Measurements from ENCODE around the gene EMX1. TPM values are rescaled to one million over a fixed set of nuclear protein-coding genes. Genes with fewer than 3 reads are reported as not detected.
"Not testable (repeated sequence)": the region's sequence is repeated elsewhere in the genome, so short reads cannot be mapped to it uniquely, and the experiment has no call there.

The EMX1 gene
- total RNA-seq, 1 donor from 2014 or later = not detected

- H3K4me1 ChIP-seq = no peaks in the 10 kb centered on the region
- no peak overlapping the region for H3K4me3 ChIP-seq
- TF ChIP-seq CTCF (IDR thresholded peaks at IDR 0.05) = no peak
- DNase-seq (ENCODE audit: low spot score in 2 of 2) = no peak
- intact Hi-C loops (cut with DNase I) = no loop called here
- H3K27ac ChIP-seq = no peak overlapping the region
- no peaks in the 10 kb centered on the region for H3K27me3 ChIP-seq
- H3K36me3 ChIP-seq = no peaks in the 10 kb centered on the region
- H3K9me3 ChIP-seq = no peaks in the 10 kb centered on the region
Measured at GRCh38 chr2:72901426-72901825, 15.9 kb upstream of the EMX1 start.

- H3K4me3 ChIP-seq; H3K27me3 ChIP-seq; H3K27ac ChIP-seq; H3K4me1 ChIP-seq; H3K9me3 ChIP-seq; intact Hi-C loops (cut with DNase I); H3K36me3 ChIP-seq; DNase-seq (ENCODE audit: low spot score in 2 of 2): not testable (repeated sequence)
Measured at GRCh38 chr2:72907369-72907768, 9.9 kb upstream of the EMX1 start.

- no peak for TF ChIP-seq CTCF (IDR thresholded peaks at IDR 0.05)
- H3K36me3 ChIP-seq = no peaks in the 10 kb centered on the region
- no peaks in the 10 kb centered on the region for H3K9me3 ChIP-seq
- no peak for DNase-seq (ENCODE audit: low spot score in 2 of 2)
- no peak overlapping the region for H3K27ac ChIP-seq
- H3K4me3 ChIP-seq = no peak overlapping the region
- peaks cover 4% of the 10 kb centered on the region for H3K27me3 ChIP-seq
- intact Hi-C loops (cut with DNase I) = no loop called here
- no peaks in the 10 kb centered on the region for H3K4me1 ChIP-seq
Measured at GRCh38 chr2:72908741-72909140, 8.6 kb upstream of the EMX1 start.

- no peak overlapping the region for H3K27ac ChIP-seq
- peaks cover 16% of the 10 kb centered on the region for H3K27me3 ChIP-seq
- H3K4me1 ChIP-seq = peaks cover 0 to 10% of the 10 kb centered on the region in 2 donors
- no peak for TF ChIP-seq CTCF (IDR thresholded peaks at IDR 0.05)
- H3K4me3 ChIP-seq = no peak overlapping the region
- no peak for DNase-seq (ENCODE audit: low spot score in 2 of 2)
- no peaks in the 10 kb centered on the region for H3K36me3 ChIP-seq
- intact Hi-C loops (cut with DNase I) = no loop called here
- no peaks in the 10 kb centered on the region for H3K9me3 ChIP-seq
Measured at GRCh38 chr2:72911256-72911655, 6.1 kb upstream of the EMX1 start.

GRCh38 chr2:72913486-72914205 is 3.7 kb upstream of the EMX1 start:
- no peak for TF ChIP-seq CTCF (IDR thresholded peaks at IDR 0.05)
- peaks cover 36% of the 10 kb centered on the region for H3K27me3 ChIP-seq
- no peaks in the 10 kb centered on the region for H3K36me3 ChIP-seq
- no peak for DNase-seq (ENCODE audit: low spot score in 2 of 2)
- no peak overlapping the region for H3K27ac ChIP-seq
- H3K9me3 ChIP-seq = no peaks in the 10 kb centered on the region
- intact Hi-C loops (cut with DNase I) = no loop called here
- peaks cover 6 to 31% of the 10 kb centered on the region in 2 donors for H3K4me1 ChIP-seq
- H3K4me3 ChIP-seq = no peak overlapping the region

GRCh38 chr2:72914206-72914559 is 3.1 kb upstream of the EMX1 start:
- peaks cover 36% of the 10 kb centered on the region for H3K27me3 ChIP-seq
- no peak for TF ChIP-seq CTCF (IDR thresholded peaks at IDR 0.05)
- H3K27ac ChIP-seq = no peak overlapping the region
- intact Hi-C loops (cut with DNase I) = no loop called here
- H3K4me3 ChIP-seq = no peak overlapping the region
- no peak for DNase-seq (ENCODE audit: low spot score in 2 of 2)
- H3K4me1 ChIP-seq = peaks cover 6 to 32% of the 10 kb centered on the region in 2 donors
- H3K36me3 ChIP-seq = no peaks in the 10 kb centered on the region
- H3K9me3 ChIP-seq = no peaks in the 10 kb centered on the region

All from ascending aorta (tissue), 2 donors.